Right renal pelvis (tissue), 4 donors: ENCODE data around the gene OCEL1. TPM values are rescaled to one million over a fixed set of nuclear protein-coding genes. Genes with fewer than 3 reads are reported as not detected.

Experiments
- DNase-seq, 4 donors: peaks; one replicate each; pipeline ENCODE4 v3.0.0-alpha.2; 2013; ENCODE audit warnings: low read depth in 4 of 4, low spot score in 3 of 4, missing footprints in 1 of 4
- polyA plus RNA-seq, 4 donors: library from polyadenylated mRNA; unstranded; fragments of 120-200 nt; gene quantifications; one replicate each; pipeline ENCODE4 v1.2.1, GENCODE V29; 2013; ENCODE audit not compliant: insufficient read length in 4 of 4

OCEL1 gene
- polyA plus RNA-seq, 4 donors: 19.5 to 27.8 (median 23.6) TPM

DNA sequence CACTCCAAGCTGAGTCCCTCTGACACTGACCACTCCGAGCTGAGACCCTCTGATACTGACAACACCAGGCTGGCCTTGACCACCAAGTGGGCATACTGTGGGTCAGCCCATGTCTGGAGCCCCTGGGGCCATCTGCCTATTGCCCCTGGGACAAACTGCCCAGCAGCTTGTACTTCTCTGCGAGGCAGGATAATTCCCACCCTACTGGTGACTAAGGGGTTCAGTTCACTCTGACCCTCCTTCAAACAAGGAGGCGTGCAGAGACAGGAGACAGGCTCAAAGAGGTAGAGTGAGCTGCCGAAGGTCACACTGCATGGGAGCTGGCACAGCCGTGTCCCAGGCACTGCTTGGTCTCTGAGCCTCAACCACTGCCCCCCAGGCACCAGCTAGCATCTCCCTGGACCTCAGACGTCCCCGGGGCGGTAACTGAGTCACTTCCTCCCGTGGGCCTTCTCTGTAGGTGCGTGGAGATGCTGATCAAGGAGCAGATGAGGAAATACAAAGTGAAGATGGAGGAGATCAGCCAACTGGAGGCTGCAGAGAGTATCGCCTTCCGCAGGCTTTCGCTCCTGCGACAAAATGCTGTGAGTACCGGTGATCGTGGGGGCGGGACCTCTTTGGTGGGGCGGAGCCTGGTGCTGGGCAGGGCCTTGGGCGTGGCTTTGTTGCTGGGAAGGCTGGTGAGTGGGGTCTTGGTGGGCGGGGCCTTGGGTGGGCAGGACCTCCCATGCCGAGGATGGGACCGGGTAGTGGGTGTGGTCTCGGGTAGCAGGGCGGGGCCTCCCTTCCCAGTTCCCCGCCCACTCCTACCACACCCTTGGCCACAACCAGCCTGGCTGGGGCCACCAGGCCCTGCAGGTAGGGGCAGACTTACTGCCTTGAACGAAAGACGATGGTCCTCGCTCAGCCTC is 16.6 kb upstream of the OCEL1 start:
- DNase-seq: no peak

DNA sequence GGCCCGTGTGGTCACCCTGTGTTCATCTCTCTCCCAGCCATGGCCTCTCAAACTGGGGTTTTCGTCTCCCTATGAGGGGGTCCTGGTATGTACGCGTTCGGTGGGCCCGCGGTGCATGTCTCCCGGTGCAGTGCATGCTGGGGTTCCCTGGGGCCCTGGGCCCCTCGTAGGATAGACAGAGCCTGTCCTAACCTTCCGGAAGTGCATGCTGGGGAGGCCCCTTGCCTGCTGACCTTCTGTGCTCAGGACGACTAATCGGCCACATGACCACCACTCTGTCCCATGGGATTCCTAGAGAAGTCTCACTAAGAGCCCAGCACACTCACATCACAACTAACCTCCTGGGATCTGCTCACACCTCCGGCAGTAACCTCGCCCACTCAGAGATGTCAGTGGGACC is 15.7 kb upstream of the OCEL1 start:
- no peak for DNase-seq

DNA sequence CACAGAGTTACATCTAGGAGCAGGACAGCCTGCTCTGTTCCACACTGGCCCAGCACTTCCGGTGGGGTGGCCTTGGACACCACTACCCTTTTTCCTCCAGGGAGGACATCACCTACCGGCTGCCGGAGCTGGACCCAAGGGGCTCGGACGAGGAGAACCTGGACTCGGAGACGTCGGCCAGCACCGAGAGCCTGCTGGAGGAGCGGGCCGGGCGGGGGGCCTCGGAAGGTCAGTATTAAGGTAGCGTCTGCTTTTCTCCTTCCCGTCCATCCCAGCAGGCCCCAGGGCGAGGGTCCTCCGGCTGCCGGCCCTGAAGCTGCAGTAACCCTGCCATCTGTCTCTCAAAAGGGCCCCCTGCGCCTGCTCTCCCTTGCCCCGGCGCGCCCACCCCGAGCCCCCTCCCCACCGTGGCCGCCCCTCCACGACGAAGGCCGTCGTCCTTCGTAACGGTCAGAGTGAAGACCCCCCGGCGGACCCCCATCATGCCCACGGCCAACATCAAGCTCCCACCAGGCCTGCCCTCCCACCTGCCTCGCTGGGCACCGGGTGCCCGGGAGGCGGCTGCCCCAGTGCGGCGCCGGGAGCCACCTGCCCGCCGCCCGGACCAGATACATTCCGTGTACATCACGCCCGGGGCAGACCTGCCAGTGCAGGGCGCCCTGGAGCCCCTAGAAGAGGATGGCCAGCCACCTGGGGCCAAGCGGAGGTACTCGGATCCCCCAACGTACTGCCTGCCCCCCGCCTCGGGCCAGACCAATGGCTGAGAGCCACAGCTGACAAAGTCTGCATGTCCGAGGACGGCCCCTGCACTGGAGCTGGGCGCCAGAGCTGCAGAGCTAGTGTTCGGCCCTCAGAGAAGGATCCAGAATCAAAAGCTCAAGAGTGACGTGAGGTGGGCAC is 14.2 kb upstream of the OCEL1 start:
- no peak for DNase-seq

DNA sequence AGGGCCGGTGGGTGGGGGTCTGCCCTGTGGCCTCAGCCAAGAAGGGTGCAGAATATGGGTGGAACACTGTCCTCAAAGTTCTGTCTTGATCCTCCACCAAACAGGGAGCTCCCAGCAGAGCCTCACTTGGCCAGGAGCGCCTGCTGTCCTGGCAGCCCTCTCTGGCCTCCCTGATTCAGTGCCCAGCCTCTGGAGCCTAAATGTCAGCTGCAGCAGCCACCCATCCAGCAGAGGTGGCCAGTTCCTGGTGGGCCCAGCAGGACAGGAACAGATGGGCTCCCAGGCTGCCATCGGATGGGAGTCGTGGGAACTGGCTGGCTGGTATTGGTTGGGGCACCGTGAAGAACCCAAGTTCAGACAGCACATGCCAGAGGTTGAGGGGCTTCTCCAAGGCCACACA is 12.7 kb upstream of the OCEL1 start:
- DNase-seq: no peak

DNA sequence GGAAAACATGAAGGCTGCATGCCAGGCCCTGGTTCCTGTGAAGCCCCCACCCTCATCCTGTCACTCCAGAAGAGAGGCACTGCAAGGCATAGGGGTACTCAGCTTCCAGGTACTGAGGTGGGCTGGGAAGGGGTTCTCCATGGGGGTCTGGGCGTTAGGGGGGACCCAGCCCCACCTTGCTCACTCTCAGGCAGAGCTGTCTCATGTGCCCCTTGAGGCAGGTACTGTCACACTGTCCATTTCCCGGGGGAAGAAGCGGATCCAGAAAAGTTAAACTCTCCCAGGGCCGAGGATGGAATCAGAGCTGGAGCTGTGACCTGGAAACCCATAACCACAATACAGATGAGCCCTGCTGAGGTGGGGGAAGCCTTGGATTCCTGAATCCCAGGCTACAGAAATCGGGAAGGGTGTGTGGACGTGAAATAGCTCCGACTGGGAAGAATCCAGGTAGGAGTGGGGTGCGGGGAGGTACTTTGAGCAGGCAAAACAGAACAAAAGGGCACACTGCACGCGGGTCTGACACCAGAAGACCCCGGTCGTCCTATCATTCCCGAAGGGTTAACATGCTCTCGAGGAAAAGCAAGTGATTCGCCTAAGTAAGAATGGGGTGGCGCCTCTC is 11.4 kb upstream of the OCEL1 start:
- no peak for DNase-seq

DNA sequence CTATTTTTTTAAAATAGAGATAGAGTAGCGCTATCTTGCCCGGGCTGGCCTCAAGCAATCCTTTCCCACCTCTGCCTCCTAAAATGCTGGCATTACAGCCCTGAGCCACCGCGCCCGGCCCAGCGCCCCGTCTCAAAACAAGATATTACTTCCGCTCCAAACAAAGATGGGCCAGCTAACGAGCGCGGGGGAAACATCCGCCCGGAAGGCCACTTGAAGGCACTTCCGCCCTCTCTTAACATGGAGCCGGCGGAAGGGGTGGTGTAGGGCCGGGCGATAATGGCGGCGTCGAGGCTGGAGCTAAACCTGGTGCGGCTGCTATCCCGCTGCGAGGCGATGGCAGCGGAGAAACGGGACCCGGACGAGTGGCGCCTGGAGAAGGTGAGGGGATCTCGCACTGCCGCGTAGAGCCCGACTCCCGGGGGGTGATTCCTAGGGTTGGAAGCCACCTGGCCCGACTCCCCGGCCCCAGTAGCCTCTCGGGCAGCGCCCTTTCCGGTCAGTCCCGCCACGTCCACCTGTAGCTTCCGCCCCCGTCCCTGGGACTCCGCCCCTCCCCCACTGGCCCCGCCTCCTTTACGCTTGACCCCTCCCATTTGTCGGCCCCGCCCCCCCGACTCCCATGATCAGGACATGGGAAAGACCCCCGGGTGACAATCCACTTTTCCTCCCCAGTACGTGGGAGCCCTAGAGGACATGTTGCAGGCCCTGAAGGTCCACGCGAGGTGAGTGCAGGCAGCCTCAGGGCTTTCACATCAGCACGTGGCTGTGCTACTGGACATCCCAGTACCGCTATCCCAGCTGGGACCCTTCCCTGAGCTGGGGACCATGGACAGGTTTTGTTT is 10.7 kb upstream of the OCEL1 start, which contains the start of gene USE1:
USE1 (plus strand) TSS at position 231 of the 845 bp plus-strand sequence; CDS start at position 280, 49 bp downstream.
- peak; percentile 86 to 91 (median 88) for DNase-seq

DNA sequence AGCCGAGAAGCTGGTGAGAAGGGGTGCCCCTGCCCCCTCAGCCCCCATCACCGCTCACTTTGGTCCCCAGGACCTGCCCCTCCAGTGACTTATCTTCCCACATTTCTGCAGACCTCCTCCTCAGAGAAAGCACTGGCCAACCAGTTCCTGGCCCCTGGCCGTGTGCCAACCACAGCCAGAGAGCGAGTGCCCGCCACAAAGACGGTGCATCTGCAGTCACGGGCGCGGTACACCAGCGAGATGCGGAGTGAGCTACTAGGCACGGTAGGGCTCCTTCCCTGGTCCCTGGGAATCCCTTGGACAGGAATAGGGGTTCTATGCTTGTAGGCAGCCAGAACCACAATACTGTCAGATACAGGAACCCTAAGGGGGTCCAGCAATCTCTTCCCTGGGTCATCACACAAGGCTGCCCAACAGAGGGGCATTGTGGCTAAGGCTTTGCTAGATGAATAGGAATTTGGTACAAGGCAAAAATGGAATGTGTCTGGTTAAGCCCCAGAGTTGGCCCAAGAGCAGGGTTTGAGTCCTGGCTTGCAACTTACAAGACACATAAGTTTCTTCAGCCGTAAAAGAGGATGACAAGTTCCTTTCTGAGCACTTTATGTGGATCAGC is 9.9 kb upstream of the OCEL1 start:
- no peak for DNase-seq

DNA sequence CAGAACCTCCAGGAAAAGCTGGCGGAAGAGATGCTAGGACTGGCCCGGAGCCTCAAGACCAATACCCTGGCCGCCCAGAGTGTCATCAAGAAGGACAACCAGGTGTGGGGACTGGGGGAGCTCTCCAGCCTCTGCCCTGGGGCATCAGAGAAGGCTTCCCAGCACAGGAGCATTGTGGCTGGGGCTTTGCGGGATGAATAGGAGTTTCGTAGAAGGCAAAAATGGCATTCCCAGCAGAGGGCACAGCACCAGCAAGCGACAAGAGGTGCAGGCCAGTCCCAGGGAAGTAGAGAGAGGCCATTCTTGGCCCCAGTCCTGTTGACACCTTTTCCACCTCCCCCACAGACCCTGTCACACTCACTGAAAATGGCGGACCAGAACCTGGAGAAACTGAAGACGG is 6.7 kb upstream of the OCEL1 start:
- no peak for DNase-seq

DNA sequence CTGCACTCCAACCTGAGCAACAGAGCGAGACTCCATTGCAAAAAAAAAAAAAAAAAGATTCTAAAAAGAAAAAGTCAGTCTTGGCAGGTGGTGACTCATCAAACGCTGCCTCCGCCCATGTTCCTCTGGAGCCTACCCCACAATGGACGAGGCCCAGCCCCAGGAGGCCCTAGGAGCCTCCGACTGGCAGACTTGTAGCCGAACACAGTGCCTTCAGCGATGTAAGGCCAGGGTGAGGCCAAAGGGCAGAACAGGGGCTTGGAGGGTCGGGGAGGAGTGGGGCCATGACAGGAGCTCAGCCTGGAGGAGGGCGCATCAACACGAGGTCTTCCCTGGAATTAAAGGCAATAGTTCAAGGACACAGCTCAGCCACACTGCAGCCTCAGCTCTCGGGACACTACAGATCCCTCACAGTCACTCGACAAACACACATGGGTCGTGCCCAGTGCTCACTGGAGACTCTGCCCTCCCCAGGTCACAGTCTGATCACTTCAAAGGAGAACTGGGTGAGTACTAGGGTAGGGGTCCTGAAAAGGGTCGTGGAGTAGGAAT is 5.7 kb upstream of the OCEL1 start:
- DNase-seq: no peak

DNA sequence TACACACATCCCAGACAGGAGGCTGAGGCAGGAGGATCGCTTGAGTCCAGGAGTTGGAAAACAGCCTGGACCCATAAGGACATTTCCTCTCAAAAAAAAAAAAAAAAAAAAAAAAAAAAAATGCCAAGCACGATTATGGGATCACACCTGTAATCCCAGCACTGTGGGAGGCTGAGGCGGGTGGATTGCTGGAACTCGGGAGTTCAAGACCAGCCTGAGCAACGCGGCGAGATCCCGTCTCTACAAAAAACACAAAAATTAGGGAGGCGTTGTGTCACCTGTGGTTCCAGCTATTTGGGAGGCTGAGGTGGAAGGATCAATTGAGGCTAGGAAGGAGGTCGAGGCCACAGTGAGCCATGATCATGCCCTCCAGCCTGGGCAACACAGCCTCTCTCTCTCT is 973 bp upstream of the OCEL1 start:
- DNase-seq: no peak

DNA sequence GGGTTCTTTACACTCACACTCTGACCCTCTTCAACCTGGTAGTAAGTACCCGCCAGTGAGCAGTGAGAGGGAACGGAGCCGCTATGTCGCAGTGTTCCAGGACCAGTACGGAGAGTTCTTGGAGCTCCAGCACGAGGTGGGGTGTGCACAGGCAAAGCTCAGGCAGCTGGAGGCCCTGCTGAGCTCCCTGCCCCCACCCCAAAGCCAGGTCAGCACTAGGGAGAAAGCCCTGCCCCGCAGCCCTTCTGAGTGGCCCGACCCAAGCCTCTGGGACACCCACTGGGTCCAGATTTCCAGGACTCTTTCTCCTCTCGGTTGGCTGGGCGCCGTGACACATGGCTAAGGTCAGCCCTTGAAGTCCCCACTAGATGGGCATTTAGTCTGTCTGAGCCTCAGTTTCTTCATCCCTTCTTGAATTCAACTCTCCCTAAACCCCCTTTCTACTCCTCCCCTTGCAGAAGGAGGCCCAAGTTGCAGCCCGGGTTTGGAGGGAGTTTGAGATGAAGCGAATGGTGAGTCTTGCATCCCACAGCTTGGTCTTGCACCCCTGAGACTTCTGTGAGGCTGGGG is 1.9 kb downstream of the OCEL1 start:
- DNase-seq: no peak

DNA sequence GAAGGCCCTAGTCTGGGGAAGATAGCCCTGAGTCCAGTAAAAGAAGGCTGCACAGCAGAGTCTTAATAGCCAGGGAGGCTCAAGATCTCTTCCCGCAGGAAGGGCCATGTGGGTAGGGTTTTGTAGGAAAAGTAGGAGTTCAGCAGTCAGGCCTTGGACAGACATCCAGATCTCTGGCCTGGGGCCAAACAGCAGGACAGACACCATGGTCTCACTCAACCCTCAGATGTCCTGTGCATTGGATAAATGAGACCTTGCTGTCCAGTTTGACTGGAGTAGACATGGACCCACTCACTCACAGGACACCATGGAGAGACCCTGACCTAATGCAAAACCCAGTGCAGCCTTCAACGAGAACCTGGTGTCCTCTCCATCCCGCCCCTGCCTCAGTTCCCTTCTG is 3.9 kb downstream of the OCEL1 start:
- no peak for DNase-seq

DNA sequence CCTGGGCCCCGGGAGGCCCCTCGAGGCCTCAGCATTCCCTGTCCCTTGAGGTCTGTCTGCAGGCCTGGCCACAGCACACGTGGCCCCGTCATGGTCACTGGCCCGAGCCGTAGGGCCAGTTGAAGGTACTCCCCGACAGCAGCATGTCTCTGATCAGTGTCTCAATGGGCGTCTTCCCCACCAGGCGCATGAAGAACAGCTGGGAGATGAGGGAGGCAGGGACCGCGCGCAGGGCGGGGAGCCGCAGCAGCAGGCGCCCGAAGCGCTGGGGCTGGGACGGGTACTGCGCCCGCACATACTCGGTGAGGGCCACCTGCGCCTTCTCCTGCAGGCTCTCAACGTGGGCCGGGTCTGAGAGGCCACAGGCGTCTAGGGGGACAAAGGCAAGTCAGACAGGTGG is 6.2 kb downstream of the OCEL1 start:
- DNase-seq: no peak

DNA sequence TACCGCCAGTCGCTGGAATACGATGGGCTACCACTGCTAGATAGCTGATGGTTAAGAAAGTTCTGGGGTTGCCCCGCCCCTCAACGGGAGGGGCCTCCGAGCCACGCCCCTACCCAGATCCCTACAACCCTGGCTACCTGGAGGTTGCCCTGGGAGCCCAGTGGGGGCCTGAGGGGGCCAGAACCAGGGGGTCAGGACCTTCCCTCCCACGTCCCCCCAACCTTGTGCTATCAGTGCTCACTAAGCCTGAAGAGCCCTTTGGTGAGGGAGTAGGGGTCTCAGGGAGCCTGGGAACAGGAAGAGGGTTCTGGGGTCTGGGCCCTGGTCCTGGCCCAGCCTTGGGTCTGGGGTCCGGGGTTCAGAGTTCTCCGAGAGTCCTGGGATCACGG is 8.9 kb downstream of the OCEL1 start:
- no peak for DNase-seq

DNA sequence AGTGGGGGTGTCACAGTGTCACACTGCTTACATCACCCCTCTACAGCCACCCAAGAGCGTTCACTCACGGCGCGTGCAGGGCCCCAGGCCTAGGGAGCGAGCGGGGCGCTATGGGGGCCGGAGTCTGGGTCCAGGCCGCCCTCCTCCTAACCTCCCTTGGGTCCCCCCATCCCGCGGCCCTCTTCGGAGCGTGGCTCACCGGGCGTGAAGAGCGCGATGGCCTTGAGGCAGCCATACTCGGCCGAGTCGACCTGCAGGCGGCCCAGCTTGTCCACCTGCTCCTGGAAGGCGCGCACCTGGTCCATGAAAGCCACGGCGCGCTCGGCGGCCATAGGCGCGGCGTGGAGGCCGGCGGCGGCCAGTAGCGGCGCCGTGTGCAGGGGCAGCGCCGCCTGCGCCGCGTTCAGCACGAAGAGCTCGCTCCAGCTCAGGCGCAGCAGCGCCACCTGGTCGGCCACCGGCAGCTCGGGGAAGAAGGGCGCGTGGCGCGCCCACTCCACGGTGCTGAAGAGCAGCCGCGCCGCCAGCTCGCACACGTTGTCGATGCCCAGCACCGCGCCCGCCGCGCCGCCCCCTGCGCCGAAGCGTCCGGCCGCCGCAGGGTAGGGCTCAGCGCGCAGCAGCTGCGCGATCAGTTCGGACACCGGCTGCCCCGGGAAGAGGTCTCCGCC is 9.4 kb downstream of the OCEL1 start:
- no peak for DNase-seq

DNA sequence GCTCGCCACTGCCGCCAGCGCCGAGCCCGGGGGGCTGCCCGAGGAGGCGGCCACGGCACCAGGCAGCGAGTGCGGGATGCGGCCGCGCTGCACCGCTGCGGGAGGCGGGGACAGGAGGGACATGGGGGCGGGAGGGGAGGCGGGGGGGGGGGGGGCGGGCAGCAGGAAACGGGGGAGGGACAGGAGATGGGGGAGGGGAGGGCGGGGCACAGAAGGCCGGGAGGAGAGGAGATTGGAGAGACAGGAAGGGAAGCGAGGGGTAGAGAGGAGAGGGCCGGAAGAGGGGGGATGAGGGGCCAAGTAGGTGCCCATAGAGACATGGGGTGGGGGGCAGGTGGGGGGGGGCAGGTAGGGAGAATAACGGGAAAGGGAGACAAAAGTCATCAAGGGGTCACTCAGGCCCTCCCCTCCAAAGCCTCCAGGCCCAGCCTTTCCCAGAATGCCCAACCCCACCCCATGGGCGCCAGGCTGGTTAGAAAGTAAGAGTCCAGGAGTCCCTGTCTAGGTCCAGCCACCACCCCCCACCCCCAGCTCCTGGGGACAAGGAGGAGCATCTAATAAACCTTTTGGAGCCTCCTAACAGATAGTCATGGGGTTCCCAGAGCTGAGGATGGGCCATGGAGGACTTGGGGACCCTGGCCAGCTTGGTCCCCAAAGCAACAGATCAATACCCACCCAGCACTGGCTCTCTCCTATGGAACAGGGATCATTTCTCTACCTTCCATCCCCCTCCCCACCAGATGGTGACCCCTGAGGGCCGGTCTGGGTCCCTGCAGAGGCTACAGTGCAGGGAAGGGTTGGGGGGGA is 10.1 kb downstream of the OCEL1 start:
- DNase-seq: no peak

DNA sequence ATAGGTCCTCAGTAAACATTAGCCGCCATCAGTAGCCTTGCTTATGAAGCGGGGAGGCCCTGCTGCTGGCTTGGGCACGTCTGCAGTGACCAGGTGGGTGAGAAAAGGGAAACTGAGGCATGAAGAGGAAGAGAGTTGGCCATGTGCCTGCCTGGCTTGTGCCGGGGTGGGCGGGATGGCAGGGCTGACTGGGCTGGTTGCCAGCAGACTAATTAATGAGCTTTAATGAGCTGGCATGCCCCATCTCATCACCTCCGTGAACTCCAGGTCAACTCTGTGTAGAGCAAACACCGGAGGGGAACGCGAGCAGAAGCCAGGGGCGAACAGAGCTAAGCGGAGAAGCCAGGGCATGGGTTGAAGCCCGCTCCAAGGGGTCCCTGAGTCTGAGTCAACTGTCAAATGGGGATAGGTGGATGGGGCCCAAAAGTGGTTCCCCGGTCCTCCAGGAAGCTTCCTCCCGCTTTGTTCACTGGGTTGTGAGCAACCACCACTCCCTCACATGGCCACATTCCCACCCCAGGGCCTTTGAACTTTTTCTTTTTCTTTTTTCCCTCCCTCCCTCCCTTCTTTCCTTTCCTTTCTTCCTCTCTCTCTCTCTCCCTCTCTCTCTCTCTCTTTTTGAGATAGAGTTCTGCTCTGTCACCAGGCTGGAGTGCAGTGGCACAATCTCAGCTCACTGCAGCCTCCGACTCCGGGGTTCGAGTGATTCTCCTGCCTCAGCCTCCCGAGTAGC is 11.0 kb downstream of the OCEL1 start:
- DNase-seq: no peak
